H9 (cell line): ENCODE results near the gene AFMID. TPM values are rescaled to one million over a fixed set of nuclear protein-coding genes. Genes with fewer than 3 reads are reported as not detected.

Experiments
- DNase-seq: peaks from one replicate; pipeline ENCODE4 v3.0.0-alpha.2; 2017
- H2AFZ ChIP-seq: one replicate; pipeline ENCODE4 v1.6.1; 2013; ENCODE audit warnings: mild to moderate bottlenecking, low read length, control low read depth, moderate library complexity
- H2AK5ac ChIP-seq: 2 replicates; pipeline ENCODE4 v1.6.1; 2013; ENCODE audit warnings: low read length, control low read depth, mixed read lengths; ENCODE audit not compliant: insufficient read length
- H2BK120ac ChIP-seq: one replicate; pipeline ENCODE4 v1.6.1; 2013; ENCODE audit warnings: low read depth, mild to moderate bottlenecking, low read length, control low read depth, inconsistent platforms; ENCODE audit not compliant: poor library complexity, severe bottlenecking
- H2BK12ac ChIP-seq: 2 replicates; pipeline ENCODE4 v1.6.1; 2013; ENCODE audit warnings: low read length, control low read depth, mixed read lengths, low read depth; ENCODE audit not compliant: insufficient read length
- H2BK15ac ChIP-seq: 2 replicates; pipeline ENCODE4 v1.6.1; 2013; ENCODE audit warnings: low read depth, low read length, control low read depth
- H2BK20ac ChIP-seq: one replicate; pipeline ENCODE4 v1.6.1; 2013; ENCODE audit warnings: low read depth, mild to moderate bottlenecking, low read length, control low read depth, inconsistent platforms; ENCODE audit not compliant: poor library complexity, severe bottlenecking
- H2BK5ac ChIP-seq: 2 replicates; pipeline ENCODE4 v1.6.1; 2013; ENCODE audit warnings: low read length, control low read depth, mixed read lengths; ENCODE audit not compliant: insufficient read length
- H3K14ac ChIP-seq: 2 replicates; pipeline ENCODE4 v1.6.1; 2013; ENCODE audit warnings: low read length, control low read depth; ENCODE audit not compliant: insufficient read depth
- H3K18ac ChIP-seq: 2 replicates; pipeline ENCODE4 v1.6.1; 2013; ENCODE audit warnings: low read depth, mild to moderate bottlenecking, mixed read lengths, low read length, control low read depth; ENCODE audit not compliant: insufficient read length
- H3K23ac ChIP-seq: 2 replicates; pipeline ENCODE4 v1.6.1; 2013; ENCODE audit warnings: low read length, control low read depth, mixed read lengths, low read depth; ENCODE audit not compliant: insufficient read length
- H3K23me2 ChIP-seq: 2 replicates; pipeline ENCODE4 v1.6.1; 2013; ENCODE audit warnings: low read depth, mild to moderate bottlenecking, mixed read lengths, low read length, control low read depth; ENCODE audit not compliant: insufficient read length, poor library complexity, severe bottlenecking
- H3K27ac ChIP-seq: 2 replicates; pipeline ENCODE4 v1.5.1; 2013; ENCODE audit warnings: low read length, control low read depth, mixed read lengths, low read depth; ENCODE audit not compliant: insufficient read length
- H3K27me3 ChIP-seq: 2 replicates; pipeline ENCODE4 v1.6.1; 2013; ENCODE audit warnings: low read length, control low read depth, inconsistent platforms; ENCODE audit not compliant: insufficient read depth
- H3K4ac ChIP-seq: 2 replicates; pipeline ENCODE4 v1.6.1; 2013; ENCODE audit warnings: low read depth, mild to moderate bottlenecking, control low read depth, inconsistent platforms, low read length, moderate library complexity
- H3K4me1 ChIP-seq: 2 replicates; pipeline ENCODE4 v1.6.1; 2013; ENCODE audit warnings: low read length, control low read depth, inconsistent platforms; ENCODE audit not compliant: insufficient read depth
- H3K4me2 ChIP-seq: 2 replicates; pipeline ENCODE4 v1.6.1; 2013; ENCODE audit warnings: low read length, control low read depth, mixed read lengths; ENCODE audit not compliant: insufficient read length, insufficient read depth
- H3K56ac ChIP-seq: 2 replicates; pipeline ENCODE4 v1.6.1; 2013; ENCODE audit warnings: low read depth, mild to moderate bottlenecking, mixed read lengths, low read length, control low read depth; ENCODE audit not compliant: insufficient read length
- H3K79me1 ChIP-seq: 2 replicates; pipeline ENCODE4 v1.6.1; 2013; ENCODE audit warnings: low read depth, mild to moderate bottlenecking, moderate library complexity, low read length, control low read depth, inconsistent platforms; ENCODE audit not compliant: insufficient read depth, poor library complexity, severe bottlenecking
- H3K79me2 ChIP-seq: 2 replicates; pipeline ENCODE4 v1.6.1; 2013; ENCODE audit warnings: low read length, control low read depth, inconsistent platforms; ENCODE audit not compliant: insufficient read depth
- H3K9ac ChIP-seq: 2 replicates; pipeline ENCODE4 v1.6.1; 2013; ENCODE audit warnings: low read length, control low read depth, mixed read lengths; ENCODE audit not compliant: insufficient read length; ENCODE audit errors: extremely low read depth
- H3K9me3 ChIP-seq: one replicate; pipeline ENCODE4 v1.6.1; 2013; ENCODE audit warnings: low read depth, low read length, inconsistent platforms; ENCODE audit not compliant: control insufficient read depth
- H3T11ph ChIP-seq: one replicate; pipeline ENCODE4 v1.6.1; 2013; ENCODE audit warnings: mild to moderate bottlenecking, low read length, control low read depth, inconsistent platforms
- H4K20me1 ChIP-seq: one replicate; pipeline ENCODE4 v1.6.1; 2013; ENCODE audit not compliant: control insufficient read depth, insufficient read length, insufficient read depth
- H4K5ac ChIP-seq: 2 replicates; pipeline ENCODE4 v1.6.1; 2013; ENCODE audit warnings: low read depth, mild to moderate bottlenecking, mixed read lengths, low read length, control low read depth; ENCODE audit not compliant: insufficient read length
- H4K8ac ChIP-seq: replicated peaks from 2 replicates; pipeline ENCODE4 v1.6.1; 2013; ENCODE audit warnings: low read length, control low read depth, mixed read lengths, low read depth; ENCODE audit not compliant: insufficient read length
- H4K91ac ChIP-seq: 2 replicates; pipeline ENCODE4 v1.6.1; 2013; ENCODE audit warnings: low read depth, mild to moderate bottlenecking, moderate library complexity, mixed read lengths, low read length, control low read depth; ENCODE audit not compliant: insufficient read length
- H3K27ac Mint-ChIP-seq, 3 experiments: 2 replicates in 2 of 3; 3 replicates in 1 of 3; pipeline ENCODE4 v1.8.0; 2020 to 2021; ENCODE audit warnings: mixed read lengths in 3 of 3, mild to moderate bottlenecking in 1 of 3, moderate library complexity in 1 of 3
- H3K27me3 Mint-ChIP-seq: 2 replicates; pipeline ENCODE4 v1.8.0; 2021; ENCODE audit warnings: low read depth, mild to moderate bottlenecking, moderate library complexity, mixed read lengths
- H3K36me3 Mint-ChIP-seq, 3 experiments: 2 replicates in 2 of 3; 3 replicates in 1 of 3; pipeline ENCODE4 v1.8.0; 2020 to 2021; ENCODE audit warnings: low read depth in 3 of 3, mixed read lengths in 3 of 3; ENCODE audit not compliant: insufficient read depth in 1 of 3
- H3K4me1 Mint-ChIP-seq, 2 experiments: 2 replicates each; pipeline ENCODE4 v1.8.0; 2020; ENCODE audit warnings: mixed read lengths in 2 of 2
- H3K4me3 Mint-ChIP-seq, 2 experiments: 2 replicates in 1 of 2; 3 replicates in 1 of 2; pipeline ENCODE4 v1.8.0; 2020 to 2021; ENCODE audit warnings: mild to moderate bottlenecking in 2 of 2, mixed read lengths in 2 of 2, moderate library complexity in 1 of 2
- H3K9me3 Mint-ChIP-seq, 2 experiments: 2 replicates in 1 of 2; 3 replicates in 1 of 2; pipeline ENCODE4 v1.8.0; 2020; ENCODE audit warnings: mild to moderate bottlenecking in 2 of 2, mixed read lengths in 2 of 2, moderate library complexity in 1 of 2
- WGBS: extraction: QIAGEN DNeasy Blood & Tissue Kit; methylation state at CpG from one replicate; pipeline ENCODE4 v1.1.7; 2013; ENCODE audit warnings: missing lambda C conversion rate, low lambda C conversion rate, mixed read lengths; ENCODE audit not compliant: insufficient read length; ENCODE audit errors: extremely low coverage; 5-methylcytosine and 5-hydroxymethylcytosine counted together
- total RNA-seq: library from RNA; stranded (reverse); gene quantifications from 2 replicates; pipeline ENCODE4 v1.2.1, GENCODE V29; 2021
- TF ChIP-seq, protein P1 (sequence below): fragments of 200-600 bp; sonication (generic); conservative IDR thresholded peaks from 3 replicates; pipeline ENCODE4 v1.8.0; 2021; ENCODE audit warnings: antibody characterized with exemption, mild to moderate bottlenecking

AFMID gene
- total RNA-seq, 1 experiment from 2014 or later: 64.1 TPM

DNA sequence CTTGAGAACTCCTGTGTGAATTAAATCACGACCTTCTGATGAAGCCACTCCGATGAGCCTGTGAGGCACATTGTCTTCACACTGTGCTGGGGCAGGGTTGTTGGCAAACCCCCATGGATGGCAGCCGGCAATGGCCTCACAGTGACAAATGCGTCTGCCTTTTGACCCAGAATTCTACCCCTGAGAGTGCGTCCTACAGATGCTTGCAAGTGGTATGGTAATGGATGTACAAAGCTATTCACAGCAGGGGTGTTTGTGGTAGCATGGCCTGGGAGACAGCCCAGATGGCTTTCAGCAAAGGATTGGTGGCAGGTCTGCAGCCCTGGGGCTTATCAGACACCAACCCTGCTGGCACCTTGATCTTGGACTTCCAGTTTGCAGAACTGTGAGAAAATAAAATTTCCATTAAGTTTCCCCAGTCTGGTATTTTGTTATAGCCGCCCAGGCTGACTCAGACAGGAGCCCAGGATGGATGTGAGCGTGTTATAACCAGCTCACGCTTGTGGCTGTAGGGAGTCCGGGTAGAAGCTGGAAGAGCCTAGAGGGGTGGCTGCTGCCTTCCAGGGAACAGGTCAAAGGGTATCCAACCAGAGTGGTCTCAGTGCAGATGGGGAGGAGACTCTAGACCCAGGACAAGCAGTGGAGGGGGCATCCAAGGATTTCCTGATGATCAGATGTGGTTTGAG is 10.1 kb downstream of the AFMID start:
- peak; percentile 53 for DNase-seq
- WGBS: no CpG with 5 or more reads among the region's 9 CpGs
- no peaks in the 10 kb centered on the region for H4K20me1 ChIP-seq
- no peak overlapping the region for H3K9ac ChIP-seq
- no peak overlapping the region for H3T11ph ChIP-seq
- no peak overlapping the region for H3K27ac ChIP-seq
- H3K4me2 ChIP-seq: no peak overlapping the region
- H3K79me1 ChIP-seq: no peaks in the 10 kb centered on the region
- H3K56ac ChIP-seq: no peak overlapping the region
- H3K4ac ChIP-seq: no peak overlapping the region
- no peak overlapping the region for H3K18ac ChIP-seq
- H3K23ac ChIP-seq: no peak overlapping the region
- no peaks in the 10 kb centered on the region for H3K27me3 ChIP-seq
- H3K23me2 ChIP-seq: no peaks in the 10 kb centered on the region
- H2BK5ac ChIP-seq: no peak overlapping the region
- Mint-ChIP-seq H3K4me3 (peak overlapping the region in 1 of 2 experiments; percentile 9; a peak in 1 of 5 replicates), H3K27me3 (no peaks in the 10 kb centered on the region), H3K27ac (peak overlapping the region; percentile 59 to 81 (median 76); a peak in 5 of 7 replicates), H3K4me1 (peaks cover 24 to 25% of the 10 kb centered on the region in 2 experiments), H3K36me3 (peaks cover 23 to 60% (median 60%) of the 10 kb centered on the region in 3 experiments; a peak in 6 of 7 replicates), H3K9me3 (no peaks in the 10 kb centered on the region)
- no peak overlapping the region for H2BK120ac ChIP-seq
- H4K91ac ChIP-seq: no peak overlapping the region
- no peaks in the 10 kb centered on the region for H3K9me3 ChIP-seq
- H3K14ac ChIP-seq: no peak overlapping the region
- TF ChIP-seq, protein P1, sequence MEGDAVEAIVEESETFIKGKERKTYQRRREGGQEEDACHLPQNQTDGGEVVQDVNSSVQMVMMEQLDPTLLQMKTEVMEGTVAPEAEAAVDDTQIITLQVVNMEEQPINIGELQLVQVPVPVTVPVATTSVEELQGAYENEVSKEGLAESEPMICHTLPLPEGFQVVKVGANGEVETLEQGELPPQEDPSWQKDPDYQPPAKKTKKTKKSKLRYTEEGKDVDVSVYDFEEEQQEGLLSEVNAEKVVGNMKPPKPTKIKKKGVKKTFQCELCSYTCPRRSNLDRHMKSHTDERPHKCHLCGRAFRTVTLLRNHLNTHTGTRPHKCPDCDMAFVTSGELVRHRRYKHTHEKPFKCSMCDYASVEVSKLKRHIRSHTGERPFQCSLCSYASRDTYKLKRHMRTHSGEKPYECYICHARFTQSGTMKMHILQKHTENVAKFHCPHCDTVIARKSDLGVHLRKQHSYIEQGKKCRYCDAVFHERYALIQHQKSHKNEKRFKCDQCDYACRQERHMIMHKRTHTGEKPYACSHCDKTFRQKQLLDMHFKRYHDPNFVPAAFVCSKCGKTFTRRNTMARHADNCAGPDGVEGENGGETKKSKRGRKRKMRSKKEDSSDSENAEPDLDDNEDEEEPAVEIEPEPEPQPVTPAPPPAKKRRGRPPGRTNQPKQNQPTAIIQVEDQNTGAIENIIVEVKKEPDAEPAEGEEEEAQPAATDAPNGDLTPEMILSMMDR: no peak
- no peak overlapping the region for H2BK12ac ChIP-seq
- H3K79me2 ChIP-seq: no peaks in the 10 kb centered on the region; the same call in 1 of the 2 replicates
- H3K4me1 ChIP-seq: peaks cover 10% of the 10 kb centered on the region; the same call in 1 of the 2 replicates
- H2AK5ac ChIP-seq: no peak overlapping the region
- H2BK20ac ChIP-seq: no peak overlapping the region
- no peak overlapping the region for H2AFZ ChIP-seq
- no peak overlapping the region for H2BK15ac ChIP-seq
- H4K8ac ChIP-seq: no peak overlapping the region
- no peak overlapping the region for H4K5ac ChIP-seq
